Measurements from ENCODE around the gene RHOJ.
"Not testable (repeated sequence)": the region's sequence is repeated elsewhere in the genome, so short reads cannot be mapped to it uniquely, and the experiment has no call there.

RHOJ gene

DNA sequence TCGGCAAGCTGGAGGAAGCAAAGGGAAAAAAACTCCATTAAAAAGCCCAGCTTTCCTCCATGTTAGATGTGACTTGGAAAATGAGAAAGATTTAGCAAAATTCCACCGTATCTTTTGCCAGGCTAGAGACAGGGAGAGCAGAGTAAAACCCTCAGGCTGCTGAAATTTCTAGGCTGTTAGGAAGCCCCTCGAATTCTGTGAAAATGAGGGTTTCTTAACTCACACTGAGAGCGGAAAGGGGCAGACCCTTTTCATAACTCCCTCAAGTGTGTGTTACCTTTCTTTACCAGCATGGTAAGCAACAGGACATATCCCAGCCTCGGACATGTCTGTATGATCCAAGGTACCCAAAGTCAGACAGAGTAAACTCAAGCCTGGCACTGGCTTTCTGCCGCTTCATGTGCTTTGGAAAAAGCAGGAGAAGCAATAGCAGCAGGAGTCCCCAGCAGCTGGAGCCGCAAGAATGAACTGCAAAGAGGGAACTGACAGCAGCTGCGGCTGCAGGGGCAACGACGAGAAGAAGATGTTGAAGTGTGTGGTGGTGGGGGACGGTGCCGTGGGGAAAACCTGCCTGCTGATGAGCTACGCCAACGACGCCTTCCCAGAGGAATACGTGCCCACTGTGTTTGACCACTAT lies at the start of gene RHOJ:
RHOJ (plus strand) TSS at position 37 of the 637 bp plus-strand sequence; CDS start at position 464, 427 bp downstream.
- no peak for DNase-seq (ENCODE audit: low read depth)

DNA sequence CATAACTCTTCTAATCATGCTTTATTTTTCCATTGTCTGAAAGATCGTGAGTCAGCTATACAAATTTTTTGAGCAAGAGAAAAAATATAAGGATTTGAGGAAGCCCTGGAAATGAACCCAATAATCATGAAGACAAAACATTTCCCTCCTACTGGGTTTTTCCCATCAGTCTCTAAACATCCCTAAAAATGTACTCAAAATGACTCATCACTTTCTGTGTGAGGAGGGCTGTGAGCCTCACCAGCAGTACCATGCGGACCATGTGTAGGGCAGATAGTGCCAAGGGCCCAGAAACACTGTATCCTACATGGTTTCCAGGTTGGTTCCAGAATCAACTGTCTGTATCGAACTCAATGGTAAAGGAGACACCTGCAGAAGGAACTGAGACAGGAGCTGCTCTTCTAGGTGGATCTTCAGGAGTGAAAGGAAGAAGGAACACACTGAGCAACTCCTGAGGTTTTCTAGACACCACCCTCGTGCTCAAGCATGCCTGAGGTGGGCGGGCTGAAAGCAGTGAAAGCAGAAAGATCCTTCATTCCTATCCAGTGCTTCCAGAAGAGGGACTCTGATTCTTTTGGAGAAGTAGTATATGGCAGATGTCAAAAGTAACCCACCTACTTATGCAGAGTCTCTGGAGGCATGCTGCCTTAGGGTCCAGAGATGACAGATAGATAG lies 48.6 kb upstream of the RHOJ start:
- no peak for DNase-seq (ENCODE audit: low read depth)

DNA sequence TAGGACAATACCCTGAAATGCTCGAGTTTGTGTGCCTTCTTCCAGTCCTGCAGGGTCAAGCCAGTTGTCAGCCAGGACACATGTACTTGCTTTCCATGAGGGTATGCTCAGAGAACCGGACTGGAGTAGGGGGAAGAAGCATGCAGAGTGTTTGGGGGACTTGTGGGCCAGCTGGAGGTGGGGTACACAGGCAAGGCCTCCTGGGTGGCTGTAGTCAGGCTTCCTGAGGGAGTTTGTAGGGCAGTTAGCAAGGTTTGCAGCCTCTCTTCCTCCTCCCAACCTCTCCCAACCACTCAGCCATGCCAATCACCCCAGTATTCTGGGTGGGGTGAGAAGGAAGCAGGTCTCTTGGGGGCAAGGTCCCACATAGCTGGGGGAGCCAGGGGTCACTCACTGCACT lies 47.0 kb upstream of the RHOJ start:
- DNase-seq (ENCODE audit: low read depth), result no peak

DNA sequence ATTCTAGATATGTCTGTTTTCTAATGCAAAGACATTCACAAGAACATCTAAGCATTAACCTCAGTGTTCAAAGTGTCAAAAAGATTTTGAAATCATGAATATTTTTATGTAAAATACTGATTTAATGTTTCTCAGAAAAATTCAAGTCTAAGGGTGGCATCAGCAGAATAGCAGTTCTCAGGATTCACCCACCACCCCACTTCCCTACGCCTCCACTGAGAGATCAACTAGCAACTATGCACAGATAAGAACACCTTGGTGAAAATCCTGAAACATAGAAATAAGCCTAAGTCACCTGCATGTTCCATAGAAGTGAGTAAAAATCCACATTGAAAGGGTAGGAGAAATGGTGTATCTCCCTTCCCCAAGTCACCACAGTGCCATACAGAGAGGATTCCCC lies 40.9 kb upstream of the RHOJ start:
- DNase-seq (ENCODE audit: low read depth), result no peak

DNA sequence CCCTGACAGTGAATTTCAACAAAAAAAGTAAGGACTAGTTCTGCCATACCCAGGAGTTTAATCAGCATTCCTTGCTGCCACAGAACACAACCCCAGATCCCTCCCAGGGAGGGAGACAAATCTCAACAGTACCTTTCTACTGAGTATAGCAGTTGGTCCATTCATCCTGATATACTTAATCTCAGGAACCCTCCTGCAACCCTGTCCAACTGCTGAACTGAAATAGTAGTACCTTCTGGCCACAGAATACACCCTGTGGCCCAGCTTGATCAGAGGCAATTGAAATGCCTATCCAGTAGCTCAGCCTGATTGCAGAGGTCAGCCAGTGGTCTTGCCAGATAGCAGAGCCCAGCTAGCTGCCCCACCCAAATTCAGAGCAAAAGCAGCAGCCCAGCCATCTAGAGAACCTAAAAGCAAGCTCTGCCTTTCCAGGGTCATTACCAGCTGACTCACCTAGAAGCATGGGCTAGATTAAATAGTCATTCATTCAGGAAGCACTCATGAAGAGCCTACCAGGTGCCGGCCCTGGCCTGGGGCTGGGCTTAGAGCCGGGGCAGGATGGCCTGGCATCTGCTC lies 40.0 kb upstream of the RHOJ start:
- no peak for DNase-seq (ENCODE audit: low read depth)

DNA sequence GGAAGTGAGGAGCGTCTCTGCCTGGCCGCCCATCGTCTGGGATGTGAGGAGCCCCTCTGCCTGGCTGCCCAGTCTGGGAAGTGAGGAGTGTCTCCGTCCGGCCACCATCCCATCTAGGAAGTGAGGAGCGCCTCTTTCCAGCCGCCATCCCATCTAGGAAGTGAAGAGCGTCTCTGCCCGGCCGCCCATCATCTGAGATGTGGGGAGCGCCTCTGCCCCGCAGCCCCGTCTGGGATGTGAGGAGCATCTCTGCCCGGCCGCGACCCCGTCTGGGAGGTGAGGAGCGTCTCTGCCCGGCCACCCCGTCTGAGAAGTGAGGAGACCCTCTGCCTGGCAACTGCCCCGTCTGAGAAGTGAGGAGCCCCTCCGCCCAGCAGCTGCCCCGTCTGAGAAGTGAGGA lies 39.0 kb upstream of the RHOJ start:
- not testable (repeated sequence) for DNase-seq (ENCODE audit: low read depth)

DNA sequence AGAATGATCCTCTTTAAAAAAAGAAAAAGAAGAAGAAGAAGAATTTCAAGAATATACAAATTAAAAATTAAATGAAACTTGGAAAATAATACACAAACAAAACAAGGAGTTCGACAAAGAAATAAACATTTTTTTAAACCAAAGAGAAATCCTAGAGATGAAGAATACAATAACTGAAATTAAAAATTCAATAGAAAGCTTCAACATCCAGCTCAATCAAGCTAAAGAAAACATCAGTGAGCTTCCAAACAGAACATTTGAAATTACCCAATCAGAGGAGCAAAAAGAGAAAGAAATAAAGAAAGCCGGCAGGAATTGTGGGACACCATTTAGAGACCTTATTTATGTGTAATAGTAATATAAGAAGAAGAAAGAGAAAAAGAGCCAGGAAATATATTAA lies 37.2 kb upstream of the RHOJ start:
- DNase-seq (ENCODE audit: low read depth), result no peak

DNA sequence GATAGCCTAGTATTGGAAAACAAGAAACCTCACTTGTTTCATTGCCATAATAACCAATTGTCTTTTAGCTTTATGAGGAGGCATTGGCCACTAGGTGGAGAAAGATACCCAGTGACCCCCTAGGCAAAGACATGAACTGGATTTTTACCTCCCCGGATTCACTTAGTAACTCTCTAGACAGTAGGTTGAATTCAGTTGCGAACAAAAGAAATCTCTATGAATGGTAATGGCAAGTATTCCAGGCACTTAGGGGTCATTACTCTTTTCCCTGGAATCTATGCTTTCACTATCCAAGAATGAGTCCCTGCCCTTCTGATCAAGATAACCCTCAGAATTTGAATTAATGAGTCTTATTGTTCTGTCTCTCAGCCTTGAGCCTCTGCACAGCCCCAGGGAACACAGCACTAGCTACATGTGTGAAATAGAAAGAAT lies 29.5 kb upstream of the RHOJ start:
- DNase-seq (ENCODE audit: low read depth), result no peak

DNA sequence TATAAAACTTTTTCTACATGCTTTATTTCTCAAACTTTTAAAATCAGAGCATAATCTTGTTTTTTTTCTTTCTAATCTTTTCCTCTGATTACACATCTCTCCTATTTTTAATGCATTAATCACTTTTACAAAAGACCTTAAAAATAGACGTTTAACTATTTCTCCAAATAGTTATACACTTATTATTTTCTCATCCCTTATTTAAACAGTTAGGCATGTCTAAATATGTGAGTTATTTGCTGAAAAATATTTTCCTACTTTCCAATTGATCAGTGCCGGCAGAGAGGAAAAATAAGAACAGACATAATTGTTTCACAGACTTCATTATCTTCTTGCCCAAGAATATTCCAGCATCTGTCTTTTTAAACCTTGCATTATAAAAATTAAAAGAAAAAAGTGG lies 28.7 kb upstream of the RHOJ start:
- DNase-seq (ENCODE audit: low read depth), result no peak

DNA sequence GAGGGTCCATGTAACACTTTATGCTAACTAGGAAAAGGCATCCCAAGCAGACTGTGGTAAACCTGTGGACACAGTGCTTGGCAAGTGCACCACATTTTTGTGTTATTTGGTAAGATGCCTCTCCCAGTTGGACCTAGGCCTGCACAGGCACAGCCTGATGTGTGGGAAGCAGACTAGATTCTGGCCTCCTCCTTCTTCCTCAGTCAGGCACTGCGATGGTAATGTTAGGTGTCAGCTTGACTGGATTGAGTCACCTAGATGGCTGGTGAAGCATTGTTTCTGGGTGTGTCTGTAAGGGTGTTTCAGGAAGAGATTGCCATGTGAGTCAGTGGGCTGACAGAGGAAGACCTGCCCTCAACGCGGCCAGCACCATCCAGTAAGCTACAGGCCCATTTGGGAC lies 25.3 kb upstream of the RHOJ start:
- no peak for DNase-seq (ENCODE audit: low read depth)

DNA sequence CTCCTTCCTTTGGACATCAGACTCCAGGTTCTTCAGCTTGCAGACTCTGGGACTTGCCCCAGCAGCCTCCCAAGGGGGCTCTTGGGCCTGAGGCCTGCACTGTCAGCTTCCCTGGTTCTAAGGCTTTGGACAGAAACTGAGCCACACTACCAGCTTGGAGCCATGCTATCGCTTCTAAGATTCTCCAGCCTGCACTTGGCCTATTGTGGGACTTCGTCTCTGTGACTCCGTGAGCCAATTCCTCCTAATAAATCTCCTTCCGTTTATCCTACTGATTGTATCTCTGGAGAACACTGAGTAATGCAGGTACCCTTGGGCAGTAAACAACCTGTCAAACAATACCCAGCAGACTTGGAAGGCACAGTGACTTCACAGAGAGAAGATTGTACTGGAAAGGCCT lies 24.9 kb upstream of the RHOJ start:
- DNase-seq (ENCODE audit: low read depth), result no peak

DNA sequence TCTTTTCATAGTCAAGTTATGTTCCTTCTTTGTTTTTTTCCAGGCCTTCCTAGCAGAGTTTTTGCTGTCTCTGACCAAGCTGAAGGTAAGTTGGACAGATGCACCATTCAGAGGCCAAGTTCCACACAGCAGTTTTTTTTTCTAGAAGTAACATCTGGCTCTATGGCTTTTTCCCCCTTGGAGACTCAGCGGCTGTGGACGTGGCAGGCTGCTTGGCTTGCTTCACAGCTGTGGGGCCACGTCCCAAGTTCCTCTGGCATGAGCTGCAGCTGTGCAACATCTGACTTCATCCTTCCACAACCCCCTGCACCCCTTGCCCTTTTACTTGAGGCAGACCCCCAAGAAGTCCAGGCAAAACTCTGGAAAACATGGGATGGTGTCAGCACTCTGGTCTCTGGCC lies 24.2 kb upstream of the RHOJ start:
- DNase-seq (ENCODE audit: low read depth), result no peak

DNA sequence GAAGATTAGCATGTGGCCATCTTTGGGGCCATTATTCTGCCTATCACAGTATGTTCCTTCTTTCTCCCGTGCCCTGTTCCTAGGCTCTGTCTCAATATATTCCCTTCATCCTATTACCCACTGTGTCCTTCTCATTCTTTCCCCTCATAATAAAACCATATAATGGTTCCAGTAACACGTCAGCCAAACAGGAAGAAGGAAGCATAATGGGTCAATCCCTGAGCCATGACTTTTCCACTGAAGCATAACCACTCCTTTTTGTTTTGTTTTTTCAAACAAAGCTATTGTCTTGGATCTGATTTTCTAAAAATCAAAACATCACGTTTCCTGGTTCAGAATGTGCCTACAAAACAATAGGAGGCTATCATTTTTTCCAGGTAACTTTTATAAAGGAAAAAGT lies 21.3 kb upstream of the RHOJ start:
- DNase-seq (ENCODE audit: low read depth), result no peak

DNA sequence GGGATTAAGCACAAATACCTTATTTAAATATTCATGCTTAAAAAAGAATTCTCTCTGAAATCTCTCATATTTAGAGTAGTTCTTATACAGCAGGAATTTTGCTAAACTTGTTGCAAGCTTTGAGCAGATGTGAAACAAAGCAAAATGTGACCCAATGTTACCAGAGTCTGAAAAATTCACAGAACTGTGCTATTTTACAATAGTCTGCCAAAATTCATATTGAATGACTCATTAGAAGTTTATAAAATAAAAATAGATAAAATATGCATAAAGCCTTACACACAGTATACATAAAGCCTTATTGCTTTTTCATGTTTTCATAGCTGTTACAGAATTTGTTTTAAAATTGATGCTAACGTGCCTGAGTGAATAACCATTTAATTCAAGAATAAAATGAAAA lies 17.8 kb upstream of the RHOJ start:
- no peak for DNase-seq (ENCODE audit: low read depth)

DNA sequence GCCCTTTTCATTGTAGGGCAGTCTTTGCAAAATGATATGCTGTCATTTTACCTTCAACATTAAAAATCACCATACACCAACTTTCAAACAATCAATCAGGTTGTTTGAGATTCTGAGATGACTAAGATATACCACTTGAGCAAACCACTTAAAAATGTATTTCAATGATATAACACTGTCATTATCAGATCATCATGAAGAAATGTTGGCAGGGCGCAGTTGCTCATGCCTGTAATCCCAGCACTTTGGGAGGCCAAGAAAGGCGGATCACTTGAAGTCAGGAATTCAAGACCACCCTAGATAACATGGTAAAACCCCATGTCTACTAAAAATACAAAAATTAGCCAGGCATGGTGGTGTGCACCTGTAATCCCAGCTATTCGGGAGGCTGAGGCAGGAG lies 13.0 kb upstream of the RHOJ start:
- DNase-seq (ENCODE audit: low read depth), result no peak

DNA sequence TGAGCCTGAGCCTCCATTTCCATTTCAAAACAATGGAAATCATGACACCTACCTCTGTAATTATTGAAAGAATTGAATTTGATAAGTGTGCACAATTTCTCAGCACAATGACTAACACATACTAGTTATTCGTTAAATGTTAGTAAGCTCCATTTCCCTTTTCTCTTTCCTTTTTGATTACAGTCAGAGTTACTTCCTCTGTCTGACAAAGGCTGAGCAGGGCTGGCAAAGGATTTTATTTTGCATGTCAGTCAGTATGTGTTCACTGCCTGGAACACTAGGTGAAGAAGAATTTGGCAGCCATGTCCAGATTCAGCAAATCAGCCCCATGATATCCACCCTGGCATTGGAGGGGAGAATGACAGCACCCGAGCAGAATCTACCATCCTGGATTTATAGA lies 12.2 kb upstream of the RHOJ start:
- no peak for DNase-seq (ENCODE audit: low read depth)

DNA sequence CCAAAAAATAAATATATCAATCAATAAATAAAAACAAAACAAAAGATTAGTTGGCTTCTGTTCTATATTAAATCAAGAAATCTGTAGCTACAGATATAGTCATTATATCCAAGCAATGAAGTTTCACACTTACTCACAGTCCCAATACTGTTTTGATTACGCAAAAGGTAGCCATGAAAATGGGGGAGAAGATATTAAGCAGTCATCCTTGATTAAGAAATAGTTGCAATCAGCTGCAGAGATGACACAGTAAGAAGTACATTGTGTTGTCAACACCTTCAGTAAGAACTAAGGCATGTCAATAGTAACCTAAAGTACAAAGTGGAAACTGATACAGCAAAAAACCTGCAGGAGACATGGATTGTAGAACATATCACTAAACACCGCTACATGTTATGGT lies 11.0 kb upstream of the RHOJ start:
- DNase-seq (ENCODE audit: low read depth), result no peak

DNA sequence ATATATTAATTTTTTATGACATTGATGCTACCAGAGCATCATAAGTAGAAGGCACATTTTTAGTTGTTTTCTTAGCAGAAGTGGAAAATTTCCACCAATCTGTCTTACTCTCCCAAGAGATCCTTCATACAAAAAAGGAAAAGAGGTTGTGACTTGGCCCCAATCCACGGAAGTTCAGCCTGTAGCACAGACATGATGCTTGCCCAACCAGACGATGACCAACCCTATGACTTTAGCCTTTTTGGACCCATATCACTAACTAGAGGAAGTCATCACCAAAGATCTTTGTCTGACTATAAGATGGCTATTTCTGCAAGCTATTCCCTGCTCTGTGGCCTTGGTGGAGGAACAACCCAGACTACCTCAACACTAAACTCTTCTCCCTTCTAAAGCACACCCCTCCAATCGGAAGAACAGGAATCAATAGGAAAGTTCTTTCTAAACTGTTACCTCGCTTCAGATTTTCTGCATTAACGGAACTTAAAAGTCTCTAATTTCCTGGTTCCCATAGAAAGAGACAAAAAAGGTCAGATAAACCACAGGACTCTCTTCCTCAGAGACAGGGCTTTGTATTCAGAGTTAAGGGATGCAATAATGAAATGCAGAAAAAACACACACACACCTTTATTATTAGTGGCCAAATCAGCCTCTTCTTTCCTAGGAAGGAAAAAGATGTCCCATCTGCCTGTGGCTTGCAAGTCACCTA lies 4.1 kb upstream of the RHOJ start:
- no peak for DNase-seq (ENCODE audit: low read depth)

DNA sequence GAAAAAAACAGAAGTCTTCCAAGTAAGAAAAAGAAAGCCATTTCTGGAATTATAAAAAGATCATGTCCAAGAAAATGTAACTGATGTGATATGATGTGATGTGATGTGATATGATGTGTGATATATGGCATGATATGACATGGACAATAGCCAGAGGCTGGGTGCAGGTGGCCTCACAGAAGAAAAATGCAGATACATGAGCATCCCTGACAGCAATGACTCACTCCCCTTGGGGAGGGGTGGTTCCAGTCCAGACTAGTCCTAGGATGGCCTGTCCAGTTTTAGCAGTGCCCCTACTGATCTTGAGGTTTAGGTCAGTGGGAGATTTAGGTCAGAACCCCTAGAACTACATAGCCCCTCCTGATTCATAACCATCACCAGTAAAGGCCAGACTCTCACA lies 3.5 kb upstream of the RHOJ start:
- no peak for DNase-seq (ENCODE audit: low read depth)

DNA sequence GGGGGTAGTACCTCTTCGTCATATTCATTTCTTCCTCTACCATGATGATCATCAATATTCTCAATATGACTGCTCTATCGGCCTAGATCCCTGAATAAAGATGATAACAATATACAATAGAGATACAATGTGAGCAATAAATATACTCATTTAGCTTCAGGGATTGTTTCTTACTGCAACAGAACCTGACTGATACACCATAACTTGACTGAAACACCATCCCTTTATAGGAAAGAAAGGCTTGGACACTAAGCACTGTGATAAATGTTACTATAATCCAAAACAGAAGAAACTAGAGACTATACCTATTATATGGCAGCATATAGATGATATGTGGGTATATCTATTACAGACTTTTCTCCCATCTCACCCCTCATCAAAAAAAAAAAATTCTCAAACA lies 1.2 kb upstream of the RHOJ start:
- DNase-seq (ENCODE audit: low read depth), result no peak

DNA sequence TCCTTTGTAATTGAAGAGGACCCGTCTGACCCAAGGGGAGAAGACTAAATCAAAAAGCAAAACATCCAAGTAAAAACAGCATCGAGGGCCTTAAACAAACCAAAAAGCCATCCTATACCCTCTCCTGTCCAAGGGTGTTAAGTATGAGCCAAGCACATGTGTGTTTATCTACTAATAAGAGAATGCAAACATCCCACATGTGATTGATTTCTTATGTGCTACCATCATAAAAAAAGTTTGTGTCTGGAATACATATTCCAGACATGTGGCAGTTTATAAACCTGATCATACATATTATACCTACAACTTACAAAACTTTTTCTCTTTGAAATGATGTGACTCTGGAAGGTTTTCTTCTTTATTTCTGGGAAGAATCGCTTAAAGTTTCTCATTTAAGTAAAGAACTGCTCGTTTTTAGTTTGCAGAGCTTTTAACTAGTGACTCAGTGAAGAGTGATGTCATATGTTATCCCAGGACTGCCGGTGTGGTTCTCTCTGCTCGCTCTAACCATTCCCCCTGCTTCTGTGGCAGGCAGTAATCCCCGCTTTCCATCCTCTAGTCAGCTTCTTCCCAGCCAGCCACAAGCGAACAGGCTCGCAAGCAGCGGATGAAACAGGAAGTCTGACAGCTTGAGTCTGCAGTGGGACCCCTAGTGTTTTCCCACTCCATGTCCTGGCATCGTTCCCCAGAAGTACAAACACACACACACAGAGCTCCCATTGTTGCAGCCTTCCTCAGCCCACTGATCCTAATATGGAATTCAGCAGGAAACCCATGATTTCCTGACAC lies 431 bp upstream of the RHOJ start:
- no peak for DNase-seq (ENCODE audit: low read depth)

DNA sequence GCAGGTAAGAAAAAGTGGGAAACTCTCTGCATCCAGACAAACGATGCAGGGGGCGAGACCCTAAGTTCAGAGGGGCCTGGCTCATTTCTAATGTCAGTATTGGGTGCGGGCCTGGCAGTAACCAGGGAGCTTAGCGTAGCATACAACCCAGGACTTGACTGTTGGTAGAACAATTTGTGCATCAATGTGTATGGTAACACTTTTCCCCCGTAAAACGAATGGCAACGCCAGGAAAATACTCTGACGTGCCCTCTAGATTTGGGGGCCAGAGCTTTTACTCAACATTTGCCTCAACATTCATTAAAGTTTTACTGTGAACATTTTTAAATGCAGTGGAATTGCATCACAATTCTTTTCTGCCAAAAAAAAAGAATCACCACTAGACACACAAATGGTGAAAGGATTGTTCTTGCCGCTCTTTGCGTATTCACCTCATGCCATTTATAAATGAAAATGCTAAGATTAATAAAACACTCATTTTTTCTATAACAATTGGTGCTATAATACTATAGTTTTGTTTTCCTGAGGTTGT lies 867 bp downstream of the RHOJ start:
- DNase-seq (ENCODE audit: low read depth), result no peak
